IPS-18a (cell line): ENCODE measurements around the gene KLHL4.
"Not testable (repeated sequence)": the region's sequence is repeated elsewhere in the genome, so short reads cannot be mapped to it uniquely, and the experiment has no call there.

Experiments
- H3K27ac ChIP-seq: one replicate; pipeline ENCODE4 v1.5.1; 2013; ENCODE audit warnings: low read length
- H3K27me3 ChIP-seq: one replicate; pipeline ENCODE4 v1.6.1; 2013; ENCODE audit warnings: mild to moderate bottlenecking, low read length; ENCODE audit not compliant: control insufficient read depth, insufficient read depth
- H3K36me3 ChIP-seq: one replicate; pipeline ENCODE4 v1.6.1; 2013; ENCODE audit warnings: low read depth, low read length; ENCODE audit not compliant: control insufficient read depth
- H3K4me1 ChIP-seq: one replicate; pipeline ENCODE4 v1.6.1; 2013; ENCODE audit warnings: low read depth, low read length; ENCODE audit not compliant: control insufficient read depth
- H3K4me3 ChIP-seq: one replicate; pipeline ENCODE4 v1.5.1; 2013; ENCODE audit warnings: low read length
- H3K9ac ChIP-seq: one replicate; pipeline ENCODE4 v1.6.1; 2013; ENCODE audit warnings: mild to moderate bottlenecking, low read length, moderate library complexity
- H3K9me3 ChIP-seq: one replicate; pipeline ENCODE4 v1.6.1; 2013; ENCODE audit warnings: low read depth, low read length; ENCODE audit not compliant: control insufficient read depth

KLHL4 gene

GRCh38 chrX:87517571-87518141, at the start of gene KLHL4:
Gene KLHL4 (plus strand): TSS chrX:87517802. CDS start chrX:87517894, 92 bp downstream.
- H3K27me3 ChIP-seq: no peaks in the 10 kb centered on the region
- peaks cover 30% of the 10 kb centered on the region for H3K4me1 ChIP-seq
- H3K27ac ChIP-seq: peak within 1 kb of the TSS; percentile 78
- no peaks in the 10 kb centered on the region for H3K9me3 ChIP-seq
- no peaks in the 10 kb centered on the region for H3K36me3 ChIP-seq
- H3K9ac ChIP-seq: peak within 1 kb of the TSS; percentile 70
- peak within 1 kb of the TSS; percentile 80 for H3K4me3 ChIP-seq

- Histone ChIP-seq H3K27ac (no peak overlapping the region), H3K27me3 (no peaks in the 10 kb centered on the region), H3K9me3 (no peaks in the 10 kb centered on the region), H3K4me3 (no peak overlapping the region), H3K36me3 (no peaks in the 10 kb centered on the region), H3K4me1 (peaks cover 4% of the 10 kb centered on the region), H3K9ac (no peak overlapping the region)
Observed at GRCh38 chrX:87468941-87469340, 48.7 kb upstream of the KLHL4 start.

GRCh38 chrX:87475793-87476192, 41.8 kb upstream of the KLHL4 start:
- no peaks in the 10 kb centered on the region for H3K4me1 ChIP-seq
- H3K9me3 ChIP-seq: no peaks in the 10 kb centered on the region
- H3K9ac ChIP-seq: no peak overlapping the region
- H3K27me3 ChIP-seq: no peaks in the 10 kb centered on the region
- no peak overlapping the region for H3K4me3 ChIP-seq
- H3K36me3 ChIP-seq: no peaks in the 10 kb centered on the region
- no peak overlapping the region for H3K27ac ChIP-seq

- H3K4me3 ChIP-seq, H3K4me1 ChIP-seq, H3K27ac ChIP-seq, H3K27me3 ChIP-seq, H3K9ac ChIP-seq, H3K9me3 ChIP-seq, H3K36me3 ChIP-seq: not testable (repeated sequence)
Observed at GRCh38 chrX:87478703-87479102, 38.9 kb upstream of the KLHL4 start.

GRCh38 chrX:87489071-87489470, 28.5 kb upstream of the KLHL4 start:
- Histone ChIP-seq H3K4me1 (no peaks in the 10 kb centered on the region), H3K4me3 (no peak overlapping the region), H3K27me3 (no peaks in the 10 kb centered on the region), H3K9me3 (no peaks in the 10 kb centered on the region), H3K27ac (no peak overlapping the region), H3K9ac (no peak overlapping the region), H3K36me3 (no peaks in the 10 kb centered on the region)

- Histone ChIP-seq H3K27ac (no peak overlapping the region), H3K4me3 (no peak overlapping the region), H3K27me3 (no peaks in the 10 kb centered on the region)
Observed at GRCh38 chrX:87515836-87516235, 1.8 kb upstream of the KLHL4 start.

GRCh38 chrX:87516717-87517121, 883 bp upstream of the KLHL4 start:
- Histone ChIP-seq H3K27me3 (no peaks in the 10 kb centered on the region), H3K4me3 (peak overlapping the region; percentile 80), H3K27ac (peak overlapping the region; percentile 78)

More at GRCh38 chrX:87515836-87516235, 1.8 kb upstream of the KLHL4 start:
- Histone ChIP-seq H3K36me3 (no peaks in the 10 kb centered on the region), H3K4me1 (peaks cover 27% of the 10 kb centered on the region), H3K9me3 (no peaks in the 10 kb centered on the region), H3K9ac (no peak overlapping the region)

GRCh38 chrX:87518504-87518903, 902 bp downstream of the KLHL4 start:
- peak overlapping the region; percentile 70 for H3K9ac ChIP-seq

More at GRCh38 chrX:87516717-87517121, 883 bp upstream of the KLHL4 start:
- Histone ChIP-seq H3K9ac (peak overlapping the region; percentile 70), H3K9me3 (no peaks in the 10 kb centered on the region), H3K4me1 (peaks cover 30% of the 10 kb centered on the region), H3K36me3 (no peaks in the 10 kb centered on the region)

GRCh38 chrX:87525771-87526229, 8.2 kb downstream of the KLHL4 start:
- Histone ChIP-seq H3K4me1 (peaks cover 3% of the 10 kb centered on the region), H3K9me3 (no peaks in the 10 kb centered on the region), H3K4me3 (no peak overlapping the region), H3K27me3 (no peaks in the 10 kb centered on the region), H3K27ac (no peak overlapping the region), H3K36me3 (no peaks in the 10 kb centered on the region), H3K9ac (no peak overlapping the region)

More at GRCh38 chrX:87518504-87518903, 902 bp downstream of the KLHL4 start:
- H3K4me1 ChIP-seq: peaks cover 30% of the 10 kb centered on the region
- peak overlapping the region; percentile 80 for H3K4me3 ChIP-seq
- no peaks in the 10 kb centered on the region for H3K9me3 ChIP-seq
- no peaks in the 10 kb centered on the region for H3K27me3 ChIP-seq
- peak overlapping the region; percentile 36 for H3K27ac ChIP-seq
- no peaks in the 10 kb centered on the region for H3K36me3 ChIP-seq

GRCh38 chrX:87526281-87526680, 8.7 kb downstream of the KLHL4 start:
- H3K9ac ChIP-seq: no peak overlapping the region
- H3K36me3 ChIP-seq: no peaks in the 10 kb centered on the region
- H3K4me1 ChIP-seq: no peaks in the 10 kb centered on the region
- H3K27ac ChIP-seq: no peak overlapping the region
- H3K27me3 ChIP-seq: no peaks in the 10 kb centered on the region
- no peak overlapping the region for H3K4me3 ChIP-seq
- no peaks in the 10 kb centered on the region for H3K9me3 ChIP-seq

GRCh38 chrX:87528487-87528886, 10.9 kb downstream of the KLHL4 start:
- Histone ChIP-seq H3K4me1 (no peaks in the 10 kb centered on the region), H3K4me3 (no peak overlapping the region), H3K9ac (no peak overlapping the region), H3K27me3 (no peaks in the 10 kb centered on the region), H3K27ac (no peak overlapping the region), H3K36me3 (no peaks in the 10 kb centered on the region), H3K9me3 (no peaks in the 10 kb centered on the region)

GRCh38 chrX:87571964-87572363, 54.4 kb downstream of the KLHL4 start:
- Histone ChIP-seq H3K9me3 (no peaks in the 10 kb centered on the region), H3K4me3 (no peak overlapping the region), H3K27me3 (no peaks in the 10 kb centered on the region), H3K4me1 (no peaks in the 10 kb centered on the region), H3K27ac (no peak overlapping the region), H3K36me3 (no peaks in the 10 kb centered on the region), H3K9ac (no peak overlapping the region)
